Vagina (tissue), 2 donors: ENCODE data around the gene PAPPA. TPM values are rescaled to one million over a fixed set of nuclear protein-coding genes. Genes with fewer than 3 reads are reported as not detected.

Experiments
- DNase-seq, 2 donors: peaks; one replicate each; pipeline ENCODE4 v3.0.0-alpha.2; 2017; ENCODE audit errors: extremely low spot score in 2 of 2
- H3K27ac ChIP-seq: fragments of 200-600 bp; sonication (generic); one replicate; pipeline ENCODE4 v1.5.1; 2019
- H3K27me3 ChIP-seq: fragments of 200-600 bp; sonication (generic); one replicate; pipeline ENCODE4 v1.5.1; 2019
- H3K36me3 ChIP-seq, 2 donors: fragments of 200-600 bp; sonication (generic); one replicate each; pipeline ENCODE4 v1.5.1; 2017 to 2019
- H3K4me1 ChIP-seq: fragments of 200-600 bp; sonication (generic); one replicate; pipeline ENCODE4 v1.5.1; 2019
- H3K4me3 ChIP-seq, 2 donors: fragments of 200-600 bp; sonication (generic); 1 replicate in 1 of 2; 2 replicates in 1 of 2; pipeline ENCODE4 v1.5.1; 2016 to 2019
- H3K9me3 ChIP-seq: fragments of 200-600 bp; sonication (generic); one replicate; pipeline ENCODE4 v1.5.1; 2019
- CTCF ChIP-seq, 3 experiments: fragments of 450-650 bp in 2 of 3; fragments of 200-600 bp in 1 of 3; sonication (generic) in 1 of 3; IDR thresholded peaks; one replicate each; pipeline ENCODE4 v1.5.1; 2017 to 2019; ENCODE audit warnings: antibody characterized with exemption in 3 of 3, mild to moderate bottlenecking in 2 of 3, moderate library complexity in 2 of 3
- POLR2A ChIP-seq, 2 donors: fragments of 450-650 bp; IDR thresholded peaks; one replicate each; pipeline ENCODE4 v1.6.1; 2017; ENCODE audit warnings: antibody characterized with exemption in 2 of 2, mild to moderate bottlenecking in 2 of 2, moderate library complexity in 2 of 2
- POLR2AphosphoS5 ChIP-seq, 2 donors: sonication (generic); formaldehyde crosslinking; IDR thresholded peaks; one replicate each; pipeline ENCODE4 v1.9.0; 2017; ENCODE audit warnings: antibody characterized with exemption in 2 of 2, mild to moderate bottlenecking in 2 of 2, low read depth in 1 of 2; ENCODE audit not compliant: insufficient read depth in 1 of 2
- intact Hi-C: fragments of 100-400 bp; cut with DNase I; formaldehyde crosslinking; loops from one replicate; pipeline ENCODE4 v1.15.1; 2023
- total RNA-seq: library from RNA; depleted of rRNA; stranded (reverse); fragments of >200 nt; gene quantifications from one replicate; pipeline ENCODE4 v1.2.3, GENCODE V29; 2016

The PAPPA gene
- total RNA-seq, 1 donor from 2014 or later: 4.4 TPM

GRCh38 chr9:116435706-116436105 is 282.1 kb downstream of the PAPPA start:
- intact Hi-C loops: no loop called here

GRCh38 chr9:116436121-116436520 is 282.5 kb downstream of the PAPPA start:
- Histone ChIP-seq H3K27ac (no peak overlapping the region), H3K27me3 (no peaks in the 10 kb centered on the region), H3K9me3 (no peaks in the 10 kb centered on the region), H3K4me1 (no peaks in the 10 kb centered on the region), H3K36me3 (no peaks in the 10 kb centered on the region), H3K4me3 (no peak overlapping the region)
- DNase-seq: no peak
- intact Hi-C loops: no loop called here
- TF ChIP-seq CTCF (IDR thresholded peaks at IDR 0.05): no peak
- TF ChIP-seq POLR2A (IDR thresholded peaks at IDR 0.05): no peak
- TF ChIP-seq POLR2AphosphoS5 (IDR thresholded peaks at IDR 0.05; ENCODE audit: insufficient read depth in 1 of 2, low read depth in 1 of 2): no peak

More at GRCh38 chr9:116435706-116436105, 282.1 kb downstream of the PAPPA start:
- no peak overlapping the region for H3K27ac ChIP-seq
- H3K9me3 ChIP-seq: no peaks in the 10 kb centered on the region
- no peaks in the 10 kb centered on the region for H3K27me3 ChIP-seq
- H3K36me3 ChIP-seq: no peaks in the 10 kb centered on the region
- no peak overlapping the region for H3K4me3 ChIP-seq
- DNase-seq: no peak
- no peak for TF ChIP-seq POLR2A (IDR thresholded peaks at IDR 0.05)
- TF ChIP-seq CTCF (IDR thresholded peaks at IDR 0.05): no peak
- TF ChIP-seq POLR2AphosphoS5 (IDR thresholded peaks at IDR 0.05; ENCODE audit: insufficient read depth in 1 of 2, low read depth in 1 of 2): no peak
- H3K4me1 ChIP-seq: no peaks in the 10 kb centered on the region

GRCh38 chr9:116437411-116438370 is 284.1 kb downstream of the PAPPA start:
- H3K27ac ChIP-seq: no peak overlapping the region
- H3K4me3 ChIP-seq: no peak overlapping the region
- intact Hi-C loops: no loop called here
- H3K4me1 ChIP-seq: no peaks in the 10 kb centered on the region
- H3K36me3 ChIP-seq: no peaks in the 10 kb centered on the region
- DNase-seq: no peak
- TF ChIP-seq POLR2AphosphoS5 (IDR thresholded peaks at IDR 0.05; ENCODE audit: insufficient read depth in 1 of 2, low read depth in 1 of 2) (no peak), POLR2A (IDR thresholded peaks at IDR 0.05) (no peak), CTCF (IDR thresholded peaks at IDR 0.05) (no peak)
- no peaks in the 10 kb centered on the region for H3K27me3 ChIP-seq
- H3K9me3 ChIP-seq: no peaks in the 10 kb centered on the region

- DNase-seq: no peak
- Histone ChIP-seq H3K27ac (no peak overlapping the region), H3K27me3 (no peaks in the 10 kb centered on the region), H3K4me1 (peaks cover 1% of the 10 kb centered on the region), H3K9me3 (no peaks in the 10 kb centered on the region), H3K4me3 (no peak overlapping the region), H3K36me3 (no peaks in the 10 kb centered on the region)
- no peak for TF ChIP-seq POLR2A (IDR thresholded peaks at IDR 0.05)
- TF ChIP-seq CTCF (IDR thresholded peaks at IDR 0.05): no peak
- no peak for TF ChIP-seq POLR2AphosphoS5 (IDR thresholded peaks at IDR 0.05; ENCODE audit: insufficient read depth in 1 of 2, low read depth in 1 of 2)
- intact Hi-C loops: no loop called here
Measured at GRCh38 chr9:116442528-116442927, 288.9 kb downstream of the PAPPA start.

- peaks cover 26% of the 10 kb centered on the region for H3K4me1 ChIP-seq
- H3K36me3 ChIP-seq: no peaks in the 10 kb centered on the region
- no peak overlapping the region for H3K4me3 ChIP-seq
- DNase-seq: no peak
- no peaks in the 10 kb centered on the region for H3K27me3 ChIP-seq
- H3K27ac ChIP-seq: no peak overlapping the region
- no peak for TF ChIP-seq CTCF (IDR thresholded peaks at IDR 0.05)
- TF ChIP-seq POLR2A (IDR thresholded peaks at IDR 0.05): no peak
- no peak for TF ChIP-seq POLR2AphosphoS5 (IDR thresholded peaks at IDR 0.05; ENCODE audit: insufficient read depth in 1 of 2, low read depth in 1 of 2)
- intact Hi-C loops: no loop called here
- no peaks in the 10 kb centered on the region for H3K9me3 ChIP-seq
Measured at GRCh38 chr9:116447934-116448333, 294.3 kb downstream of the PAPPA start.
